Naive thymus-derived CD8-positive, alpha-beta T cell (primary cell): ENCODE results near the gene SYN1. TPM values are rescaled to one million over a fixed set of nuclear protein-coding genes. Genes with fewer than 3 reads are reported as not detected.

Source experiments
- ATAC-seq, 2 donors: fragments of 150-1000 bp; cut with Tn5 transposase in 1 of 2; sonication (Bioruptor Pico), chemical (Tn5 transposase) in 1 of 2; 1 replicate in 1 of 2; 2 replicates in 1 of 2; pipeline ENCODE4 v1.10.0; 2021; ENCODE audit warnings: mild to moderate bottlenecking in 2 of 2, moderate library complexity in 2 of 2
- POLR2A ChIA-PET: fragments of 350-600 bp; sonication (Branson Sonifier 250); formaldehyde crosslinking; loops from one replicate; lab custom pipeline; 2021; ENCODE audit warnings: antibody characterized with exemption; lab: Charles Lee
- DNase-seq, 10 donors: peaks; one replicate each; pipeline versions ENCODE4 v3.0.0 to v3.0.0-alpha.2; 2020 to 2022
- H3K27ac Mint-ChIP-seq, 10 donors: one replicate each; pipeline ENCODE4 v1.8.0; 2020 to 2022; ENCODE audit warnings: mild to moderate bottlenecking in 10 of 10, mixed read lengths in 10 of 10, moderate library complexity in 4 of 10, inconsistent platforms in 1 of 10
- H3K27me3 Mint-ChIP-seq, 5 donors: one replicate each; pipeline ENCODE4 v1.8.0; 2021 to 2022; ENCODE audit warnings: mixed read lengths in 5 of 5
- H3K36me3 Mint-ChIP-seq, 3 donors: one replicate each; pipeline ENCODE4 v1.8.0; 2020 to 2022; ENCODE audit warnings: mixed read lengths in 3 of 3, mild to moderate bottlenecking in 2 of 3, inconsistent platforms in 1 of 3
- H3K4me1 Mint-ChIP-seq, 4 donors: one replicate each; pipeline ENCODE4 v1.8.0; 2021 to 2022; ENCODE audit warnings: mixed read lengths in 4 of 4
- H3K4me3 Mint-ChIP-seq, 10 donors: one replicate each; pipeline ENCODE4 v1.8.0; 2020 to 2022; ENCODE audit warnings: mild to moderate bottlenecking in 10 of 10, mixed read lengths in 10 of 10, moderate library complexity in 6 of 10, inconsistent platforms in 1 of 10
- H3K9me3 Mint-ChIP-seq, 9 donors: one replicate each; pipeline ENCODE4 v1.8.0; 2020 to 2022; ENCODE audit warnings: mixed read lengths in 9 of 9, mild to moderate bottlenecking in 3 of 9, inconsistent platforms in 1 of 9, moderate library complexity in 1 of 9
- polyA plus RNA-seq, 3 donors: library from polyadenylated mRNA; unstranded; fragments of 300-500 nt; fragmentation: Illumina TruSeq; gene quantifications; one replicate each; pipeline ENCODE4 v1.2.3, GENCODE V29; 2021
- total RNA-seq, 8 experiments: library from RNA in 2 of 8; stranded (reverse) in 2 of 8; gene quantifications; one replicate each; pipeline ENCODE4 v1.2.3 and lab custom pipeline; 2021 to 2026

Gene SYN1
- total and polyA plus RNA-seq, 5 experiments from 2014 or later: 0.30 to 1.3 (median 0.95) TPM

DNA sequence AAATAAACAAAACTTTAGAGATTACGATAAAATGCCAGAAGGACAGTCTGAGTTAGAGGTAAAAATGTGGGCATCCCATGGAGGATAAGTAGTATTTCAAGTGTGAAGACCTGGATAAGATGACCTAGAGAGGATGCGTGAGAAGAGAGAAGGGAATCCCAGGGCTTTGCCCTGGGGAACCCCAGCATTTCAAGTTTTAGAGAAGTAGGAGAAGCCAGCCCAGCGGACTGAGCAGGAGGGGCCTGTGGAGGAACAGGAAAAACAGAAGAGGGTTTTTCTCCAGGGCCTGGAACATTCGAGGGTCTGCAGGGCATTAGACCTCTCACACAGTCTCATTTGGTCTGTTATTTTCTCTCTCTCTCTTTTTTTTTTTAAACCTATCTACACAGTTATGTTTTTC, 13.0 kb upstream of the SYN1 start:
- Mint-ChIP-seq H3K4me3 (no peak overlapping the region), H3K36me3 (peaks cover 0 to 19% (median 1%) of the 10 kb centered on the region in 3 donors), H3K9me3 (peaks cover 0 to 2% (median 0%) of the 10 kb centered on the region in 9 donors), H3K27ac (peak overlapping the region in 7 of 10 donors; percentile 1 to 80 (median 54)), H3K4me1 (peaks cover 11 to 35% (median 30%) of the 10 kb centered on the region in 4 donors), H3K27me3 (no peaks in the 10 kb centered on the region)
- POLR2A ChIA-PET: no interaction called here
- ATAC-seq: no peak
- DNase-seq: no peak

DNA sequence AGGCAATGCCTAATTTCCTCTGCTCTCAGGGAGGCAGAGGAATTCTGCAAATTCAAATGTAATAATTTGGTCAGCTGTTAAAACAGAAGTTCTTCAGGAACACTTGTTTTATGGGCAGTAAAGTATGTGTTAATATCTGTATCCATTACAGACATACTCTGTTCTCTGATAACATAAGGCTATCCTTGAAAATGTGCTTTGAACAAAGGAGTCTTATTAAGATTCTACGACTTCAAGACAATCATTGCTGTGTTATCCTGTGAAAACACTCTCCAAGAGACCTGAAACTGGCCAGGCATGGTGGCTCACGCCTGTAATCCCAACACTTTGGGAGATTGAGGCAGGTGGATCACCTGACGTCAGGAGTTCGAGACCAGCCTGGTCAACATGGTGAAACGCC, 12.0 kb upstream of the SYN1 start:
- Mint-ChIP-seq H3K4me1 (peaks cover 6 to 30% (median 24%) of the 10 kb centered on the region in 4 donors), H3K27ac (peak overlapping the region in 1 of 10 donors; percentile 35), H3K36me3 (peaks cover 0 to 9% (median under 1%) of the 10 kb centered on the region in 3 donors), H3K27me3 (no peaks in the 10 kb centered on the region), H3K4me3 (no peak overlapping the region), H3K9me3 (no peaks in the 10 kb centered on the region)
- DNase-seq: no peak
- POLR2A ChIA-PET: interaction anchor here (1.1 to 2.2 kb wide), 3 partner anchors 8 to 76 kb away, joined by 3 to 7 read pairs (median 6); partner anchors contain the start of gene ELK1
- ATAC-seq: no peak

DNA sequence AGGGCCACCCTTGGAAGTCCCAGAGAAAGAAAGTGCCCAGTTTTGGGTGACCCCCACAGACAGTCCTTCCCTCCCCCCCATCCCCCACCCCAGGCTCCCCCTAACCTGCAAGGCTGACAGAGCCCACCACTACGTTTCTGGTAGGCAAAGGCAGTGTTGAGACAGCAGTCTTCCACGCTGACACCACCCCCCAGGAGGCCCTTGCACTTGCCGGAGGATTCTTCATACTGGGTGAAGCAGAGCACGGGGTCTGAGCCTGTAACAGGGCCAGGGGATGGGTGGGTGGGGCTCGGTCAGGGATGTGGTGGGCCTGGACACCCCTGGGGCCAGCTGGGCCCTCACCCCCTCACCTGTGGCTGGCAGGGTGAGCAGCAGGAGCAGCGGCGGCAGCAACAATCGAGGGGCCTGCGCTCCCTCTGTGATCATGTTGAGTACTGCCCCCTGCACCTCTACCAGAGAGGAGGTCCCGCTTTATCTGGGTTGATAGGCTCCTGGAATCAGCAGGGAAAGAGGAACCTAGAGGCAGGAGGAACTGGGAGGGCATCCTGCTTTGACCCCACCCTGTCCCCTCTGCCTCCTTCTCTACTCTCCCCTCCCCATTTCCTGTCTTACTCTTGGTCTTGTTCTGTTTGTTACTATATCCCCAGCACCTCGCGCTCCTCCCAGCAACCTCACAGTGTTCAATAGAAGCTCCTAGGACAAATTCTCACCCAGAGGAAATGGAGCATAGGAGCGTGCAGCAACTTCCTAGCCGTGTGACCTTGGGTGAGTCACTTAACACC, 10.0 kb upstream of the SYN1 start, which contains the start of gene CFP:
Gene CFP (minus strand): TSS at position 512 of the 782 bp plus-strand sequence. CDS start 86 bp downstream, at position 426.
- ATAC-seq: peak; percentile 80 to 87
- POLR2A ChIA-PET: interaction anchor here (0.9 to 2.2 kb wide), 5 partner anchors 14 to 73 kb away, joined by 3 to 7 read pairs (median 6); partner anchors contain the start of genes ELK1 and UXT
- Mint-ChIP-seq H3K27ac (peak within 1 kb of the TSS; percentile 81 to 94 (median 88)), H3K9me3 (no peaks in the 10 kb centered on the region), H3K27me3 (no peaks in the 10 kb centered on the region), H3K36me3 (peaks cover 0 to 2% (median 0%) of the 10 kb centered on the region in 3 donors), H3K4me1 (peaks cover 9 to 30% (median 22%) of the 10 kb centered on the region in 4 donors), H3K4me3 (peak within 1 kb of the TSS; percentile 76 to 90 (median 82))
- peak in 2 of 10 donors; percentile 32 to 36 for DNase-seq

DNA sequence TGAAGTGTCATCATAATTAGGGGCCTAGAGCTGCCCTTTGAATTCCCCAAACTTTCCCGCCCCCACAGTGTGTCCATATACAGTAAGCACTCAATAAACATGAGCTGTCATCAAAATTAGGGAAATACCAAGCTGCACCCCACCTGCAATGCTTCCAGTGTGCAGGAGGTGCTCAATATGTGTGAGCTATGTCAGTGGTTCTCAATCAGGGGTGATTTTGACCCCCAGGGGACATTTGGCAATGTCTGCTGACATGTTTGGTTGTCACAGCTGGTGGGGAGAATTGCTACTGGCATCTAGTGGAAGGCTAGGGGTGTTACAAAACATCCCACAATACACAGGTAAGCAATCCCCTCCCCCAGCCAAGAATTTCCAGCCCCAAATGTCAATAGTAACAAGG, 9.3 kb upstream of the SYN1 start:
- Mint-ChIP-seq H3K27ac (peak overlapping the region in 9 of 10 donors; percentile 29 to 94 (median 80)), H3K36me3 (peaks cover 0 to 2% (median 0%) of the 10 kb centered on the region in 3 donors), H3K4me1 (peaks cover 9 to 34% (median 25%) of the 10 kb centered on the region in 4 donors), H3K4me3 (peak overlapping the region; percentile 76 to 86 (median 82)), H3K27me3 (no peaks in the 10 kb centered on the region), H3K9me3 (no peaks in the 10 kb centered on the region)
- DNase-seq: peak in 1 of 10 donors; percentile 30
- peak; percentile 28 to 46 for ATAC-seq
- POLR2A ChIA-PET: interaction anchor here (0.5 to 1.3 kb wide), 3 partner anchors 20 to 73 kb away, joined by 3 to 4 read pairs (median 3); no protein-coding TSS in a partner anchor

DNA sequence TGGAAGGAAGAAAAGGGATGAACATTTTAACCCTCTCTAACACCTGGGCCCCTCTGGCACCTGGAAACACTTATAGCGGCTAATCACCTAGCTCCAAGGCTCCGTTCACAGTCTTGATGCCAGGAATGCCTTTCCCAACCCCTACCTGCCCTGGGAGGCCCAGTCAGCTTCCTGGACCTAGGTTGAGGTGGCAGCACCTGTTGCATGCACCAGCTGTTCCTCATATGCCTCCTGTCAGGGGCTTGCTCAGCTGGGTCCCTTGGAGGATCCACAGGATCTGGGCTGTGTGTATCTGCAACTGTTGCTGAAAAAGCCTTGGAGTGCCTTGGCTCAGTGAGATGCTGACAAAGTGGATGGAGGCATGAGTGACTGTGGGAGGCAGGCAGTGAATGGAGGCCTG, 5.7 kb upstream of the SYN1 start:
- DNase-seq (no peak), ATAC-seq (no peak)
- Mint-ChIP-seq H3K27me3 (peaks cover 0 to 1% (median 0%) of the 10 kb centered on the region in 5 donors), H3K36me3 (peaks cover 0 to 2% (median 0%) of the 10 kb centered on the region in 3 donors), H3K4me3 (peak overlapping the region in 3 of 10 donors; percentile 14 to 54 (median 15)), H3K9me3 (no peaks in the 10 kb centered on the region), H3K27ac (no peak overlapping the region), H3K4me1 (peaks cover 13 to 40% (median 33%) of the 10 kb centered on the region in 4 donors)
- POLR2A ChIA-PET: no interaction called here

DNA sequence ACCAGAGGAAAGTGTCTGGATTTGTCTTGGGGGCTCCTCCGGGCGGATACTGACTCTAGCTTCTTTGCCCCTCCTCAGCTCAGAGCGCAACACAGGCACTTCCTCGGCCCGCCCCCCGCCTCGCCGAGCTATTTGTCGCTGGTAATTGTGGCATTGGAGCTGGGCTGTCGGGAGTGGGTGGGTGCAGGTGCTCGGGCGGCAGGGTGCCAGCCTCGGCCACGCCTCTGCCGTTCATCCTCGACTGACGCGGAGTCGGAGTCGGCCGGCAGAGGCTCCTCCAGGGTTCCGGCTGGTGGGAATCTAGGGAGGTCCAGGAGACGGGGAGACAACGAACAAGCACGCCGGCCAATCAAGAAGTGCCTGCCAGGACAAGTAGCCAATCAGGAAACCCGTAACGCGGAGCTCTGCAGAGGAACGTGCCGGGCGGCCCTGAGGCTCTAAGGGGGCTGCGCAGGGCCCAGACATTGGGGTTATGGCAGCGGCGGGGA, 3.9 kb upstream of the SYN1 start:
- DNase-seq: peak in 9 of 10 donors; percentile 23 to 76 (median 50)
- Mint-ChIP-seq H3K9me3 (peaks cover 0 to 2% (median 0%) of the 10 kb centered on the region in 9 donors), H3K27me3 (peaks cover 0 to 2% (median 0%) of the 10 kb centered on the region in 5 donors), H3K36me3 (peaks cover 0 to 2% (median 0%) of the 10 kb centered on the region in 3 donors), H3K4me3 (peak overlapping the region; percentile 79 to 92 (median 88)), H3K27ac (peak overlapping the region in 6 of 10 donors; percentile 19 to 82 (median 50)), H3K4me1 (peaks cover 7 to 34% (median 22%) of the 10 kb centered on the region in 4 donors)
- POLR2A ChIA-PET: interaction anchor here (0.5 to 2.1 kb wide), 6 partner anchors 12 to 67 kb away, joined by 3 to 13 read pairs (median 3); partner anchors contain the start of gene TIMP1
- ATAC-seq: peak; percentile 72 to 80

DNA sequence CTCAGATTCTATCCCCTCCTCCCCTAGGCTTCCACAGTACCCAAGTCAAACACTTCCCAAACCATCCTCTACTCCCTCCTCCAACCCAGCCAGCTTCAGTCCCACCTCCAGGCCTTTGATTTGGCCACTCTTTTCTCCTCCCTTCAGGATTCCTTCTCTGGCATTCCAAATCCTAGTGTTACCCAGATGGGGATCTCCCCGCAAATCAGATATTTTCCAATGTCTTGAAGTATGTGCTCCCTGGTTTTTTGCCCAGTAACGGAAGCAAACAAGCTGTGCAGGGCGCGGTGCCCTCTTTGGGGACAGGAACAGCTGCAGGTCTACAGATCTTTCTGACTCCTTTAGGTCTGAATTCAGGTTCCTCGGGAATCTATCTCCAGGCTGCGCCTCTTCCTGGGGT, 2.2 kb upstream of the SYN1 start:
- Mint-ChIP-seq H3K9me3 (peaks cover 0 to 2% (median 0%) of the 10 kb centered on the region in 9 donors), H3K4me3 (peak overlapping the region in 1 of 10 donors; percentile 14), H3K4me1 (peaks cover 7 to 23% (median 21%) of the 10 kb centered on the region in 4 donors), H3K27ac (no peak overlapping the region), H3K36me3 (peaks cover 0 to 2% (median 0%) of the 10 kb centered on the region in 3 donors), H3K27me3 (peaks cover 0 to 4% (median 0%) of the 10 kb centered on the region in 5 donors)
- no peak for ATAC-seq
- POLR2A ChIA-PET: no interaction called here
- no peak for DNase-seq

DNA sequence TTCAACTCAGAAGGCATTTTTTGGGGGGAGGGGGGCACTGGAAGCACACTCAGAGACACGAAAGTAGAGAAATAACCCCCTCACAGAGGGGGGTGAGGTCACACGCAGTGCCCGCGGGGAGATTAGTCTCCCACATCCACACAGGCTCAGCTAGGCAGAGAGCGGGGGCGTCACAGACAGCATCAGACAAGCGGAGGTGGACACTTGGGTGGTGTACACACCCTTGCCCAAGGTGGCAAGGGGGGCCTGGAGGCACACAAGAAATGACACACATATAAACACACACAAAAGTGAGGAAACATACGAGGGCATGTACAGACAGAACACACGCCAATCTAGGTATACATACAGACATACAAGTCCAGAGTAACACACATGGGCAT, 637 bp upstream of the SYN1 start:
- Mint-ChIP-seq H3K9me3 (peaks cover 0 to 2% (median 0%) of the 10 kb centered on the region in 9 donors), H3K4me3 (peak overlapping the region in 9 of 10 donors; percentile 25 to 70 (median 43)), H3K27me3 (peaks cover 0 to 4% (median 0%) of the 10 kb centered on the region in 5 donors), H3K4me1 (peaks cover 7 to 22% (median 21%) of the 10 kb centered on the region in 4 donors), H3K36me3 (no peaks in the 10 kb centered on the region), H3K27ac (peak overlapping the region in 2 of 10 donors; percentile 17 to 71)
- POLR2A ChIA-PET: interaction anchor here (0.6 kb wide), 1 partner anchor 373 kb away, joined by 4 read pairs; no protein-coding TSS in a partner anchor
- DNase-seq (no peak), ATAC-seq (no peak)

DNA sequence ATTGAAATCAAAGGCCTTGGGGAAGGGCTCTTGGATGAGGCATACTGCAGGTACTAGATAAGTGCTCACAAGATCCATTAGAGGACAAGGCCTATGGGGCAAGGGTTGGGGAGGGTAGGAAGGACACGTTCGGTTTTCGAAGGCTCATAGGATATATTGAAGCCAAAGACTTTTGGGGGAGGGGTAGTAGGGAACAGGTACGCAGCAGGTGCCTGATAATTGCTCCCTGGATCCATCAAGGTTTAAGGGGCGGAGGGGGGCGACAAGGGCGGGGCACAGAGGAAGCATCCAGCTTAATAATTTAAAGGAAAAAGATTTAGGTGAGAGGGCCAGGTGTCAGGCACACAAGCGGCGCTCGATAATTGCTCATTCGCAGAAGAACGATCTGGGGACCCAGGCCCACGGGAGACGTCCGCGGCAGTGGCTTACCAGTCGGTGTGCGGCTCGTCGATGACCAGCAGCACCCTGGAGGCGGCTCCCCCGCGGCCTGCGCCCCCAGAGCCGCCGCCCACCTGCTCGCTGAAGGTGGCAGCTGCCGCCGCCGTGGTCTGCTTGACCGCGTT, 653 bp downstream of the SYN1 start:
- H3K4me3 Mint-ChIP-seq: peak overlapping the region; percentile 16 to 72 (median 59)
- no peaks in the 10 kb centered on the region for H3K36me3 Mint-ChIP-seq
- DNase-seq (no peak), ATAC-seq (no peak)
- H3K9me3 Mint-ChIP-seq: peaks cover 0 to 2% (median 0%) of the 10 kb centered on the region in 9 donors
- POLR2A ChIA-PET: interaction anchor here (0.6 kb wide), 1 partner anchor 245 kb away, joined by 3 read pairs; no protein-coding TSS in a partner anchor
- H3K27me3 Mint-ChIP-seq: peaks cover 0 to 4% (median 0%) of the 10 kb centered on the region in 5 donors
- peaks cover 5 to 19% (median 18%) of the 10 kb centered on the region in 4 donors for H3K4me1 Mint-ChIP-seq
- H3K27ac Mint-ChIP-seq: peak overlapping the region in 1 of 10 donors; percentile 57

DNA sequence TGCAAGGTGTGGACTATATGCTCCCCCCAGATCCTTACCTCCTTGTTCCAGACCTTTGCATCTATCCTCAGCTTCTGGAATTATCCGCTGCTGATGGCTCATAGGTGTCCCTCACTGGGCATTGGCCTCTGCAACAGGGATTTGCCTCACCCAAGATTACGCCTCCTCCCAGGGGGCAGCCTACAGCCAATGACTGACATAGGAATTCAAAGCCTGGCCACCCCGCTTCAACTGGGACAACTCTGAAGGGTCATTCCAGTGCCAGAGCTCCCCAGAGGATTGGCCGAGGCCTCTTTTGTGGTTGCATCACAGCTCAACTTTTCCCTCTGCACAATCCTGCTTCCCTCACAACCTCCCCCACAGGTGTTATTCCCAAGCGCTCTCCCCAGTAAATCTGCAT, 5.0 kb downstream of the SYN1 start:
- ATAC-seq: no peak

DNA sequence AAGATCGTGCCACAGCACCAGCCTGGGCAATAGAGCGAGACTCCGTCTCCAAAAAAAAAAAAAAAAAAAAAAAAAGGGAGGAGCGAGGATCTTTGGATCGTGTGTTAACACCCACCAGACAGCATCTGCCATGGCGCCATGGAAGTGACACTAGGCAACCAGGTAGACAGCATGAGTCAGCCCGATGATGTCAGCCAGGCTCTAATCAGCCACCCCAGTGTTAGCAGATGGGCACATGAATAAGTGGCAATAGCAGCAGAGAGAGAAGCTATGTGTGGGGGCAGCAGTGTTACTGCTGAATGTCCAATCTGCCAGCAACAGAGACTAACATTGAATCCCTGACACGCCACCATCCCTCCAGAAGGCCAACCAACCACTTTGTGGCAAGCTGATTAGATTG, 6.6 kb downstream of the SYN1 start:
- POLR2A ChIA-PET: no interaction called here
- Mint-ChIP-seq H3K4me3 (no peak overlapping the region), H3K4me1 (peaks cover 3 to 5% (median 3%) of the 10 kb centered on the region in 4 donors), H3K27me3 (peaks cover 0 to 1% (median 0%) of the 10 kb centered on the region in 5 donors), H3K9me3 (no peaks in the 10 kb centered on the region), H3K27ac (no peak overlapping the region), H3K36me3 (no peaks in the 10 kb centered on the region)
- DNase-seq (no peak), ATAC-seq (no peak)

More for the DNA sequence above, 5.0 kb downstream of the SYN1 start:
- Mint-ChIP-seq H3K27ac (no peak overlapping the region), H3K36me3 (no peaks in the 10 kb centered on the region), H3K9me3 (peaks cover 0 to 2% (median 0%) of the 10 kb centered on the region in 9 donors), H3K4me1 (peaks cover 0 to 3% (median 2%) of the 10 kb centered on the region in 4 donors), H3K27me3 (peaks cover 0 to 4% (median 0%) of the 10 kb centered on the region in 5 donors), H3K4me3 (no peak overlapping the region)
- POLR2A ChIA-PET: no interaction called here
- DNase-seq: no peak

DNA sequence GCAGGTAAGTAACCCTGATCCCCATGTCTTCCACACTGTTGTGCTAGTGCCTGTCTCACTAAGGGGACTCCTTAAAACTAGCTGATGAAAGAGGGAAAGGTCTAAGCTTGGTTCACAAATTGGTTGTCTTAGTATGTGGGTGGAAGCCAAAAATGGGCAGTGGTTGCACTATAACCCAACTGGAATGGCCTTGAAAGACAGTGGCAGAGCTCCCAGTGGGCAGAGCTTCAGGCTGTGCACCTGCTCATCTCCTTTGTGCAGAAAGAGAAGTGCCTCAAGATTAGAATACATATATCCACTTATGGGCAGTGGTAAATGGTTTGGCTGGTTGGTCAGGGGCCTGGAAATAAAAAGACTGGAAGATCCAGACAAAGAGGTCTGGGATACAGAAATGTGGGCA, 7.2 kb downstream of the SYN1 start:
- DNase-seq (no peak), ATAC-seq (no peak)
- Mint-ChIP-seq H3K27ac (no peak overlapping the region), H3K4me3 (no peak overlapping the region), H3K9me3 (no peaks in the 10 kb centered on the region), H3K27me3 (peaks cover 0 to 1% (median 0%) of the 10 kb centered on the region in 5 donors), H3K4me1 (peaks cover 3 to 9% (median 4%) of the 10 kb centered on the region in 4 donors), H3K36me3 (no peaks in the 10 kb centered on the region)
- POLR2A ChIA-PET: no interaction called here
